ENCODE results near the gene NTS.
A peak's percentile ranks its signal among the peaks of the same experiment; 100 is the strongest.

The NTS gene, protein sequence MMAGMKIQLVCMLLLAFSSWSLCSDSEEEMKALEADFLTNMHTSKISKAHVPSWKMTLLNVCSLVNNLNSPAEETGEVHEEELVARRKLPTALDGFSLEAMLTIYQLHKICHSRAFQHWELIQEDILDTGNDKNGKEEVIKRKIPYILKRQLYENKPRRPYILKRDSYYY

DNA sequence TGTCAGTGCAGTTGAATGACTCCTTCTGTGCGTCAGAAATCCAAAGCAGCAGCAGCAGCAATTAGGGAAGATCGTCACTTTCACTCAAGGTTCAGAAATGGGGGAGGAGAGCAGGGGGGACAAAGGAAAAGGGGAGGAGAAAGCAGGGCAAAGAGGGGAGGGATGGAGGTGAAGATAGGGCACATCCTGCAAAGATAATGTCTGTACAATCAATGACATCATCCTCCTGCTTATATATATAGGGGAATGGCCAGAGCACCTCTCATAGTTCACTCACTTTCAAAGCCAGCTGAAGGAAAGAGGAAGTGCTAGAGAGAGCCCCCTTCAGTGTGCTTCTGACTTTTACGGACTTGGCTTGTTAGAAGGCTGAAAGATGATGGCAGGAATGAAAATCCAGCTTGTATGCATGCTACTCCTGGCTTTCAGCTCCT, at the start of gene NTS:
Gene NTS (plus strand): TSS at position 265 of the 431 bp plus-strand sequence. CDS start 109 bp downstream, at position 374.
- no peak for DNase-seq (ENCODE audit: low spot score)

DNA sequence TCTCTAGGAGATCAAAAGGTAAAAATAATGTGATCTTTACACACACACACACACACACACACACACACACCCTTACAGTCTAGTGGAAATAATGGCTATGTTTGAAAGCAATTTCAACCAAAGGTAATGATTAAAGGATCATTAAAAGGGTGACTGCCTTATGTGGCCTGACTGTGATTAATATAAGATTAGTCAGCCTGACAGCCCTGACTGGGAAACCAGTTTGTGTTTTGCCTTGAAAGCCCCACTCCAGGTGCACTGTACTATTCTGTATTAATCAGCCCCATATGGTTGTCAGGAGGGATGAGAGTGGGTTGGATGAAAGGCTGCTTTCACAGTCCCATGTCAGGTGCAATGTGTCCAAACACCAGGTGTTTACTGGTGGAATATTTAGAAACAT, 48.3 kb upstream of the NTS start:
- no peak for DNase-seq (ENCODE audit: low spot score)

DNA sequence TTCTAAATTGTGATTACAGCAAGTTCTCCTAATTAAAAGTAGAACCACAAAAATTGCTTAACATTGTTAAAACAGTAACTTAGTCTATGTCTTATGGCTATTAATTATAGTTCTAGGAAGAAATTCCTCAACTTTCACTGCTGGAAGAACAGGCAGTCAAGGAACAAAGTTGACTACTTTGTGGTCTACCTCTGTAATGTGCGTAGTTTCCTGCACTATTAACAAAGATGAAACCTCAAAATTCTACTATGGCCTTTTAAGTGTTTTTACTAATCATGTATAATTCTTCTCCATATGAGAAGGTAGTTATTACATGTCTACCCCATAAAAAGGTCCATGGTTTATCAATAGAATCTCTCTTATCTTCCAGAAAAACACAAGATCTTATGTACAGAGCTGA, 45.5 kb upstream of the NTS start:
- no peak for DNase-seq (ENCODE audit: low spot score)

DNA sequence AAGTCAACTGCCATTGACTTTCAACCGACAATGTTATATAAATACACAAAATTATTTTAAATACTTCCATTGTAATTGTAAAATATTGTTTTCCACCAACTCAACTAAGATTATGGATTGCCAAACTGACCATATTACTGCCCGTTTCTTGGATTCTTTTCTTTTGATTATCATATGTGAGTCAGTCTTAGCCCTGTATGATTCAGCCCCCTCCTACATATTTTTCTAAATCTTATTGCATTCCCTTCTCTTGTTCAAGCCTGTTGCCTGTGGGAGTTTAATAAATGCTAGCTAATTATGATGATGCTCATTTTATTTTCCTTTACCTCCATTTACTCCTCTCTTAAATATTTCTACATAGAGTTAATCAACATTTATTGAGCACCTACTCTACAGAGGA, 44.7 kb upstream of the NTS start:
- DNase-seq (ENCODE audit: low spot score) = no peak

DNA sequence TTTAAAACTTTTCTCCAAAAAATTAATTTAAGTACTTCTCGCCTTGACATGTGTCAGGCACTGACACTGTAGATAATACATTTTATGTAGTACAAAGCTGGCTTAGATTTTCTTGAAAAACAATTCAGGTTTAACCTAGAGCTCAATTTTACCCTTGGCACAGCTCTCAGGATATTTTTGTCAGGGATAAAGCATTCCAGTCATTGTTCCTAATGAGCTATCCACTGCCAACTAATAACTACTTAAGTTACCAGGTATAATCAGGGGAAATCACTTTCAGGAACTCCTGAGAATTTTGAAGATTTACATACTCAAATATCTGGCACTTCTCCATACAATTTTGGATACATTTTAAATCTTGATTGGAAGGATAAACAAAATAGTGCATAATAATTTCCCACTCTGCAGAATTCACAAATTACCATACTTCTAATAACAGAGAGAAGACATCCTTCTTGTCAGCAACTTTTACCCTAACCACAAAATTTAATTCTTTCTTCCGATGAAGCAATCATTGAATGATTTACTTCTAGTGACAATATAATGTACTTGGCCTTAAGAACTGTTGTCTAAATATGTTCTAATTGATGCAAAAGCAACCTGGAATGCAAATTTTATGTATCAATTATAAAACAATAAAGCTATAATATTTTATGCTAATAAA, 42.6 kb upstream of the NTS start:
- no peak for DNase-seq (ENCODE audit: low spot score)

DNA sequence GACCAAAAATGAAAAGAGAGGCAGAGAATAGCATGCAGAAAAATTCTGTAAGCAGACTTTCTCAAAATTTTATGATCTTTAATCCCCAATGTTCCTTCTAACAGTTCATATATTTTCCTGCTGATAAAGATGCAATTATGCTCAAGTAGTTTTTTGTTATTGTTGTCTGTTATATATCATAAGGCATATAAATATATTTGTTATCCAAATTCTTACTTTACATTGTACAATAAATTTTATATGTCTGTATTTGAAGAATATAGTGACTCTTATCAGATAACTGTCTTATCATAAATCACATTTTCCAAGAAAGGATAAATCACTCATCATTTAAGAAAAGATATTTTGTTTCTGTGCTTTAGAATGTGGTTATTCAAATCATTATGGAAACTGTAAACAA, 40.5 kb upstream of the NTS start:
- no peak for DNase-seq (ENCODE audit: low spot score)

DNA sequence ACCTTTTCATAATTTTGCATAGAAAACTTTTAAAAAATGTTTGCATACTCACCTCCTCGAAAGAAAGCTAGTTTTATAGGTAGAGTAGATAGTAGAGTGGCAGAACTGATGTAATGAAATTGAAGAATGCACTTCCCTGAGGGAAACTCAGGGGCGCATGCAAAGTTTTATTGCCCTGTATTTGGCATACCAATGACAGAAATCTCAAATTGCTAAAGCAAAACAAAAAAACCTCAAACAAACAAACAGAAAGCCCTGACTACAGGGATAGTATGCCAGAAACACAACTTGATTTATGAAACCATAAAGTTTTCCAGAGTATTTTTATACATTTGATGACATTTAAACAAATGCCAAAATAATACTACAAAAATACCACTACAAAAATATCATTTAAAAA, 39.7 kb upstream of the NTS start:
- no peak for DNase-seq (ENCODE audit: low spot score)

DNA sequence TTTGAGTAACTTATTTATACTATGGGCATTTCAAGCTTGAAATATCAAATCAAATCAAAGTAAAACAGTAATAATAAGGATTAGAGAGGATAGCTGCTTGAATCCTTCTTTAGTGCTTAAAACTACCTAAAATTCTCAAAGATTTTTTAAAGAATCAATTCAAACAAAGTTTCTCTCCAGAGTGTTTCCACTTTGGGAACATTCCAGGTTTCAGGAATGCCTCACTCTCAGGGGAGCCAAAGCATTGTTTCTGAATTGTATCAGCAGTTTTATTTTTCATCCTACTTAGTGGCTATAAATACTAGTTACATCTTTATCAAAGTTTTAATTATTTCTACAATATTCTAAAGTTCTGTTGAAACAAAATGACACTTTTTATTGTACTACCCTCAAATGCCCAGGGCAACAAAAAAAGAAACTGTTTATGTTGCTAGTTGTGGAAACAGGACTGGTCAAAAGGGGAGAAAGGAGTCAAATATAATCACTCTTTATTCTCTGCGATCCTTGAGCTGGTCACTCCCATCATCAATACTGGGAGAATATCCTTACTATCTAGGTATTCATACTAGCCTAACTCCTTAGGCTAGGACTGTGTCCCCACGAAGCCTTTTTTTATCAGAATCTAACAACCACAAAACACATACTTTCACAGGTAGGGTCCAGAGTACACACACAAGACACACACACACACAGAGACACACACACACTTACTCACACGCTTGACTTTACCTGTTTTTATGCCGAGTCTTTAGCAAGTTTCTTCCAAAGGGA, 38.5 kb upstream of the NTS start:
- no peak for DNase-seq (ENCODE audit: low spot score)

DNA sequence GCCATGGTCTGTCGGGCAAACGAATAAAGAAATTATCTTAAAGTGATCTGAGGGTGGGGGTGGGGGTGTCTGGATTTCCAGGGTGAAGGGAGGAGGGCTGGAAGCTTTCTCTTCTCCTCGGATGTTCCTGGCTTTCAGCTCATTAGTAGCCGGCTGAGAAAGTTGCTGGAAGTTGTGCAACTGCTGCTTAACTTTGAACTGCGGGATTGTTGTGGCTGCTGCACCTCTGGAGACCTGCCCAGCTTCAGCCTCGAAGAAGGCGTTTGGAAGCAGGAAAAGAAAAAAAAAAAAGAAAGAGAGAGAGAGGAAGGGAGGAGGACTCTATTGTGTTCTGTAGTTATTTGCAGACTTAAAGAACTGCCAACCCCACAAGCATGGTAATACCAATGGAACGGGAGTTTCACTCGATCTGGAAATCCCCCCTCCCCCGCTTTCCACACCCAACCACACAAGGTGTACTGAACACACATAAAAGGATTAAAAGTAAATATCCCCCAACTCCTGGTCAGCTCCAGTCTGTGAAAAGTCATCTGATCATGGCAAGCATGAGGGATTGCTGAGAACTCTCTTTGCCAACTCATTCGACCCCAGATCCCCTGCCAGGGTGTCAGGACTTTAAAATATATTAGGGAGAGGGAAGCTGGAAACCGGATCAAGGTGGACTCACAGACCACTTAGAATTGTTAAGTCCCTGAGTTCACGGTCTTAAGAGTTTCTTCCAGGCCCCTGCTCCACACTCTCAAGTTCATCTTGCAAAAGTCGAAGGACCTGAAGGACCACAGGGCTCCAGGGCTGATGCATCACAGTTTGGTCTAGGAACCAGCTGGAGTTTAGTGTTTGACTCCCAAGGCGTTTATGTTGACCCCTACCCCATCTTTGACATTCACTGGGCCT, 37.7 kb upstream of the NTS start, which contains the start of gene RASSF9:
Gene RASSF9 (minus strand): TSS at position 213 of the 894 bp plus-strand sequence. CDS start 208 bp downstream, at position 5.
- peak; percentile 14 for DNase-seq (ENCODE audit: low spot score)

DNA sequence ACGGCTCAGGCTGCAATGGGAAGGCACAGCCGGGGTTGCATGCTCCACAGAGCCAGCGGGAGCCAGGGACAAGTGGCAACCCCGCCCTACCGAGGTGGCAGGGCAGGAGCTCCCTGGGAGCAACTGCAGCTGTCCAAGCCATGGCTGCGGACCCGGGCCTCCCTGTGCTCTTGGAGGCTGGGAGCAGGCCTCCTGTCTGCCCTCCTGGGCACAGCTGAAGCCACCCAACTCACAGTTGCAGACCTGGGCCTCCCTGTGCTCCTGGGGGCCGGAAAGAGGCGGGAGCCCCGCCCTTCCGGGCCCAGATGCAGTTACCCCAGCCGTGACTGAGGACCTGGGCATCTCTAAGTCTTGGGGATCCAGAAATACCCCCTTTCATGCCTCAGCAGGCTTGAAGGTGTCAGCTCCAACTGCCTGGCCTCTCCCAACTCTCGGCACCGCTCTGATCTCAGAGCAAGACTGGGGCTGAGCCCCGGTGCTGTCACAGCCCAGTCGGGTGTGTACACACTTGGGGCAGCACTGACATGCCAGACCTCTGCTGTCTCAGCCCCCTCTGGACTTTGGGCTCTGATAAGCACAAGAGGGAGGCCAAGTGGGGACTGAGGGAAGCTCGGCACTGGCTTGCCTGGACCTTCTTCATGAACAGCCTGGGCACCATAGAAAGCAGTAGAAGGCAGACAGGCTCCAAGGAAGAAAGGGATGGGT, 30.3 kb upstream of the NTS start:
- DNase-seq (ENCODE audit: low spot score) = no peak

DNA sequence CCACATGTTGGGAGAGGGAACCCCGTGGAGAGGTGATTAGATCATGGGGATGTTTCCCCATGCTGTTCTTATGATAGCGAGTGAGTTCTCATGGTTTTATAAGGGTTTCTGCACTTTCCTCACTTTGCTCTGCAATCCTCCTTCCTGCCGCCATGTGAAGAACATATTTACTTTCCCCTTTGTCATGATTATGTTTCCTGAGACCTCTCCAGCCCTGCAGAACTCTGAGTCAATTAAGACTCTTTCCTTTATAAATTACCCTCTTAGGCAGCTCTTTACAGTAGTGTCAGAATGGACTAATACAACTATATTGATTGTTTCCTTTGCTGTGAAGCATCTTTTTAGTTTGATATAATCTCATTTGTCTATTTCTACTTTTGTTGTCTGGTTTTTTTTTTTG, 24.8 kb upstream of the NTS start:
- DNase-seq (ENCODE audit: low spot score) = no peak

DNA sequence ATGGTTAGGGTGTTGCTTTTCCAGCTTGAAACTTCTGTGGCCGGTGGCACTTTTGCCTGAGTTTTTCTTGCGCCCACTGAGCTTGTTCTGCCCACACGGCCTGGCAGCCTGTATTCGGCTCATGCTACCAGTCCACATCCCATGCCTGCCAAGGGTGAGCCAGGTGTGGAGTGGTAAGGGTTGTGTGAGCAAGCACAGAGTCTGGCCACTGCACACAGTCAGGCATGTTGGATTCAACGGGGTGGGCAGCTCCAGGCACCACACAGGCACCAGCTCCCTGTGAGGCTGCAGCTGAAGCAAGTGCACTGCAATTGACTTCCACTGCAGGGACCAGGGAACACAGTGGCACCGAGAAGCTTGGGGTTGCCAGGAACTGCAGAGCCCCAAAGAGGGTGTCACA, 18.8 kb upstream of the NTS start:
- no peak for DNase-seq (ENCODE audit: low spot score)

DNA sequence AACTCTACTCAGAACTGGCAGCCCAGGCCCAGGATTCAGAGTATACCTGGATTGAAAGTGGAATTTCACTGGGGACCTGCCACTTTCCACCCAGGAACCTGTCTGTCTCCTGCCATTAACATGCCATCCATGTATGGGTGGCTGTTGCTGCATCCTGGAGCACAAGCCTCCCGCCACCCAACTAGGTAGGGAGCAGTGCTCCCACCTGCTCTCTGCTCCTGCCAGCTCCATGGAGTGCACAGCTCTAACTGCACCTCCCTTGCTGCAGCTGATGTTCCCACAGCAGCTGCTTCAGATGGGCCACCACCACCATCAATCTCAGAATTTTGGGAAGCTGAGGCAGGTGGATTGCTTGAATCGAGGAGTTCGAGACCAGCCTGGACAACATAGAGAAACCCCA, 17.1 kb upstream of the NTS start:
- no peak for DNase-seq (ENCODE audit: low spot score)

DNA sequence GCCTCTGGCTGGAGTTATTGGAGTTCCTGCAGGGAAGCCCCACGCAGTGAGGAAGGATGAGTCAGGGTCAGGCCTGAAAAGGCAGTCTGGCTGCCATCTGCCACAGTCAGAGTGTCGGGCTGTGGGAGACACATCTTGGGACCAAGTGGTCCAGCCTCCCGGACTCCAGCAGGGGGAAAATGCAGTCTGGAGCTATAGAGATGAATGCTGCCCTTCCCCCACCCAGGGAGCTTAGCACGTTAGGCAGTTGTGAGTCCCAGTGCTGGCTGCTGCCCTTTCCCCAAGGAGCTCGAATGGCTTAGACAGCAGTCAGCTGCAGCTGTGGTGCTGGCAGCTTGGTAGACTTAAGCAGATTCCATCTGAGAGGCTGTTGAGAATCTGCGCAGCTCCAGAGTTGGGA, 8.2 kb upstream of the NTS start:
- no peak for DNase-seq (ENCODE audit: low spot score)

DNA sequence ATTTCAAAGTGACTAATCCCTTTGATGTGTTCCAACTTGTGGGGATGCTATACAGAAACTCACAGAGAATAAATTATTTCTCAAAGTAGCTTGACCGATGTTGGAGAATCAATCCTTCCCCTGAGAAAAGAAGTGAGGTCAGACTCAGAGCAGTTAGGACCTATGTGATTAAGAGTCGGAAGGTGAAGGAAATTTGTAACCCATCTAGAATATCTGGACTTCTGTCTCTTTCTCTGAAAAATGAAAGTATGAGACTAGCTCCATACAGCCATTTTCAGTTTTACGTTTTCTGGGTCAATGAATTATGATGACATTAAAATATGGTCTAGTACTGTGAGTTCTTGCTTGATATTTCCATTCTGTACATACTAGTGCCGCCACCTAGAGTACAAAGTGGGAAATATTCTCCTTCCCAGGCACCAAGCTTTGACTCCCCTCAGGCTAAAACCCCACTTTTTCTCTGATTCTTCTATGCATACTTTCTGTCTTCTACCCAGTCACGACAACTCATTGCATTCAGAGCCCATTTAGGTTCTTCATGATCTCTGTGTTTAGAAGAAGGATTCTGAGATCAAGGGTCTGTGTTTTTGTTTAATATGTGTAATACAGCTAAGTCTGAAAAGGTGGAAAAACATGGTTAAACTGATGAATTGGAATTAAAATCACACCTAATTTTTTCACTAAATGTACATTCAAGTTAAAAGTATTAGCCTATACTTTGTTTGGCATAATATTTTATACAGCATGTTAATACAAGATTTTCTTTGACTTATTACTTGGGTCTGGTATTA, 6.9 kb upstream of the NTS start:
- DNase-seq (ENCODE audit: low spot score) = peak; percentile 26

DNA sequence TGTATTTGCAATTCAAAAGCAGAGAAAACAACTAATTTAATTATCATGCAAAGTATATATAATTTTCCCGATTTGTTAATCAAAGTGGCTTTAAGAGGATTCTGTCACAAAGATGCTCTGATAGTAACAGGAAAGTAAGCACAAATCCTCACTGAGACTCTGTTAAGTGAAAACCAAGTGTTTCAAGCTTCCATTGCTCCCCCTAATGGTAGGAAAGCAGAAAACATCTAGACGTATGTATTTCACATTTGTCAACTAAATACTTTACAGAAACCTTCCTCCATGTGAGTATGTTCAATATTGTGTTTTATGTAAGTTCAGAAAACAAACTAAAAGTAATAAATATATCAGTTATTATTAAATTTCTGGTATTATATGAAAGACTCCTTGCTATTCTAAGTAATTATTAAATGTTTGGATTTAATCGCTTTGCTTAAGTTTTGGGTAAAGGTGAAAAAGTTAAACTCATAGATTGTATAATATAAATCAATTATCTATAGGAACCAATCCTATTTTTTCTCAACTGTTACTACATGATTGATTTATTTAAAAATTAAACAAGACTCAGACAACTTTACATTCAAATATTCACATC, 1.5 kb upstream of the NTS start:
- DNase-seq (ENCODE audit: low spot score) = peak; percentile 44

DNA sequence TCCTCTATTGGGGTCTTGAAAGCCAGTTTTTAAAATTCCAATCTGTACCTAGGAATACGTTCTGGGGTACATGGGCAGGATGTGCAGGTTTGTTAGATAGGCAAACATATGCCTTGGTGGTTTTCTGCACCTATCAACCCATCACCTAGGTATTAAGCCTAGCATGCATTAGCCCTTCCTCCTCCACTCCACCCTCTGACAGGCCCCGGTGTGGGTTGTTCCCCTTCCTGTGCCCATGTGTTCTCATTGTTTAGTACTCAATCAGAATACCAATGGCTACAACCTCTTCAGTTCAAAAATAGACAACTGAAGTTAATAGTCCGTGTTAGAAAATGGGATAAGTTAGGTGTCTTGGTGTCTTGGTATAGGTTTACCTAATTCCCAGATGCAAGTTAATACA, 3.4 kb downstream of the NTS start:
- DNase-seq (ENCODE audit: low spot score) = no peak

DNA sequence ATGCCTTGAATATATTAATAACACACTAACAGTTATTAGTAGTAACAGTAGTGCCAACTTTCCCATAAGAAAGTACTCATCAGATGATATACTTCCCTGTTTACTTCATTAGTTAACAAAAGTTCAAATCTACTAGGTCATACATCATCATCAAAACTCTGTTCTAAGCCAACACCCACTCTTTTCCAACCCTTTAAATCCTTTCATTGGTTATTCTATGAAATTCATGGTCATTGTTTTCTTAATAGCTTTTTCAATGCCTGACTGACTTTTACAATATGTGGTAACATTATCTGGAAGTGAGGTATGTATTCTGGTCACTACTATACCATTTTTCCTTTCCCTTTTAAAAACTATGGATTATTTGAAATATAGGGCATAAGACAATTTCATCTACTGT, 9.7 kb downstream of the NTS start:
- no peak for DNase-seq (ENCODE audit: low spot score)

DNA sequence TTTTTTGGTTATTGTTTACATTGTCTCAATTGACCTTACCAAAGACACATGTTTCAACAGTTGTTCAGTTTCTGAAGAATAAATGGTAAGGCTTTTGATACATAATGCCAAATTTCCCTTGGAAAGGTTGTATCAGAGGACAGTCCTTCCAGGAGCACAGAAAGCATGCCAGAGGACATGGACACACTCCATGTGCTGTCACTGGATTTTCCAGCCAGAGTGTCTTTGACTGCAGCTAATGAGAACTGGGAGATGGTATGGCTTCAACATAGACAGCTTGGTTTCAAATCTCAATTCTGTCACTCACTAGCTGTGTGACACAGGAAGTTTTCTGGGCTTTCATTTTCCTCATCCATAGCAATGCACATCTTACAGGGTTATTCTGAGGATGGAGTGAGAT, 20.6 kb downstream of the NTS start:
- DNase-seq (ENCODE audit: low spot score) = no peak

DNA sequence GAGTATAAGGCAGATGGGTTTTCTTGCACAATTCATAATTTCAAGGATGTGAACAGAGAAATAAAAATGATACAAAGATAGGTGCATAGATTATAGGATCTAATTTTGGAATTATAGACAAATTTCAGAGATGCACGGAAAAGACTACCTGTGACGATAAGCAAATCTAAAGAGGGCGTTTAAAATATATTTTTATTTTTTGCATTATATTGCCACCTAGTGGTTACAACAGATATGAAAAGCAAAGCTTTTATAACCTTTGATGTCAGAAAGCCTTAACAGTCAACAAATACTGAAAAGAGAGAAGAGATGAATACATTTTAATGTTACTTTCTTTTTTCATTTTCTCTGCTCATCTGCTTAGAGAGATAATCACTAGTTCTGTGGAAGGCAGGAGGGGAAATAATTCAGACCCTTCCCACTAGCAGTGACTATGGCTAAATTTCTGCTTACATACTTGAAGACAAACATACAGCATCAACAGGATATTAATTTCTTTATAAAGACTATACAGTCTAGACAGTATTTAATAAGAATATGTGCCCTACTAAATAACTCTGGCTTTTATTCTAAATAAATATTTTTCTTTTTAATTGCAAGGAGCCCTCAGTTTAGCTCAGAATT, 46.3 kb downstream of the NTS start:
- peak; percentile 4 for DNase-seq (ENCODE audit: low spot score)
